Suprapubic skin (tissue), 4 donors: Measurements from ENCODE around the gene COMMD9. TPM values are rescaled to one million over a fixed set of nuclear protein-coding genes. Genes with fewer than 3 reads are reported as not detected.
"Not testable (repeated sequence)": the region's sequence is repeated elsewhere in the genome, so short reads cannot be mapped to it uniquely, and the experiment has no call there.

ENCODE experiments used
- DNase-seq, 2 donors: peaks; one replicate each; pipeline ENCODE4 v3.0.0-alpha.2; 2019; ENCODE audit warnings: low spot score in 2 of 2
- H3K27ac ChIP-seq: fragments of 200-600 bp; sonication (generic); one replicate; pipeline ENCODE4 v1.5.1; 2019
- H3K27me3 ChIP-seq: fragments of 200-600 bp; sonication (generic); one replicate; pipeline ENCODE4 v1.5.1; 2019
- H3K36me3 ChIP-seq: fragments of 200-600 bp; sonication (generic); one replicate; pipeline ENCODE4 v1.5.1; 2019
- H3K4me1 ChIP-seq: fragments of 200-600 bp; sonication (generic); one replicate; pipeline ENCODE4 v1.5.1; 2019
- H3K4me3 ChIP-seq: fragments of 200-600 bp; sonication (generic); one replicate; pipeline ENCODE4 v1.5.1; 2019; ENCODE audit warnings: mild to moderate bottlenecking
- H3K9me3 ChIP-seq: fragments of 200-600 bp; sonication (generic); one replicate; pipeline ENCODE4 v1.5.1; 2019
- EP300 ChIP-seq: sonication (generic); formaldehyde crosslinking; IDR thresholded peaks from one replicate; pipeline ENCODE4 v1.6.1; 2017; ENCODE audit warnings: antibody characterized with exemption
- POLR2A ChIP-seq, 2 donors: fragments of 450-650 bp; IDR thresholded peaks; one replicate each; pipeline ENCODE4 v1.6.1; 2017; ENCODE audit warnings: antibody characterized with exemption in 2 of 2, mild to moderate bottlenecking in 2 of 2, moderate library complexity in 2 of 2
- POLR2AphosphoS5 ChIP-seq, 3 donors: sonication (generic); formaldehyde crosslinking; IDR thresholded peaks; one replicate each; pipeline ENCODE4 v1.6.1; 2017; ENCODE audit warnings: antibody characterized with exemption in 3 of 3
- WGBS: methylation state at CpG from one replicate; pipeline ENCODE4 v1.1.5; 2018; 5-methylcytosine and 5-hydroxymethylcytosine counted together
- total RNA-seq, 4 donors: library from RNA; depleted of rRNA; stranded (reverse); fragments of >200 nt; gene quantifications; one replicate each; pipeline ENCODE4 v1.1.0, GENCODE V29; 2016
- TF ChIP-seq, protein P1 (sequence below), 2 donors: fragments of 200-600 bp in 1 of 2; fragments of 450-650 bp in 1 of 2; sonication (generic) in 1 of 2; IDR thresholded peaks; one replicate each; pipeline ENCODE4 v1.5.1; 2016 to 2019; ENCODE audit warnings: antibody characterized with exemption in 2 of 2, mild to moderate bottlenecking in 1 of 2, moderate library complexity in 1 of 2

COMMD9 gene
- total RNA-seq, 4 donors from 2014 or later: 40.1 to 55.0 (median 46.6) TPM

DNA sequence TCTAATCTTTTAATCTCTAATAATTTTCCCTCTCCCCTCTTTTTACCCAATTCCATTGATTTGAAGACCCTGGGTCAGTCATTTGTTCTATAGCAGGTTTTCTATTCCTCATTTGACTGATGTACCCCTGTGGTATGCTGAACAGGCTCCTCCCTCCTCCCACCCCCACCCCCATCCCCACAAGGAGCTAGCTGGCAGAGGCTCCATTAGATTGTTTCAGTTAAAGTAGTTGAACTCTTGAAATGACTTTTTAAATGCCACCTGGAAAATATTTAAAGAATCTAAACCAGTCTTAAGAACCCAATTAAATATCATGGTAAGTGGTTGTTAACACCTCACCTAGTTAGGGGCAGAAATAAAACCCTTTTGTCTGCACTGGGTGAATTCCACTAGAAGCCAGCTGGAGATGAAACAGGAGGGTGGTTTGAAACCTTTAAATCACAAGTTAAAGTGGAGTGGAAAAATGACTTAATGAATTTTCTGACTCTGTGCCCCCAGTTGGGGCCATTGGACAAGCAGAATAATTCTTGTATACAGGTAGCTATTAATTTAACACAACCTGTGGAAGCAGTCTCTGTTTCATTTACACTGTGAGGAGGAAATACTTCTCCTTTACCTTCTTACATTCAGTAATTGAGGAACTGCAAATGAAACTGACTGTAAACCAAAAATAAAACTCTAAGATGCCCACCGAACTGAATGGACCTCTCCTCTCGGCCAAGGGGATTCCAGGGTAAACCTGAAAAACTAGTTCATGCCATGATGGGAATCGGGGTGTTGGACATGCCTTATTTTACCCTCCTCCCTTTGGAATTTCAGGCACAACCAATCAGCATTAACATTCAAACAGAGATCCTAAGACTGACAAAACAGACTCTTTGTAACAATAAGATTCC lies 37.5 kb upstream of the COMMD9 start:
- H3K27me3 ChIP-seq: no peaks in the 10 kb centered on the region
- no peaks in the 10 kb centered on the region for H3K36me3 ChIP-seq
- WGBS: 56% methylated on average over 3 of the region's 3 CpGs
- no peak overlapping the region for H3K27ac ChIP-seq
- TF ChIP-seq POLR2A (IDR thresholded peaks at IDR 0.05): no peak
- TF ChIP-seq EP300: no peak
- TF ChIP-seq, protein P1, sequence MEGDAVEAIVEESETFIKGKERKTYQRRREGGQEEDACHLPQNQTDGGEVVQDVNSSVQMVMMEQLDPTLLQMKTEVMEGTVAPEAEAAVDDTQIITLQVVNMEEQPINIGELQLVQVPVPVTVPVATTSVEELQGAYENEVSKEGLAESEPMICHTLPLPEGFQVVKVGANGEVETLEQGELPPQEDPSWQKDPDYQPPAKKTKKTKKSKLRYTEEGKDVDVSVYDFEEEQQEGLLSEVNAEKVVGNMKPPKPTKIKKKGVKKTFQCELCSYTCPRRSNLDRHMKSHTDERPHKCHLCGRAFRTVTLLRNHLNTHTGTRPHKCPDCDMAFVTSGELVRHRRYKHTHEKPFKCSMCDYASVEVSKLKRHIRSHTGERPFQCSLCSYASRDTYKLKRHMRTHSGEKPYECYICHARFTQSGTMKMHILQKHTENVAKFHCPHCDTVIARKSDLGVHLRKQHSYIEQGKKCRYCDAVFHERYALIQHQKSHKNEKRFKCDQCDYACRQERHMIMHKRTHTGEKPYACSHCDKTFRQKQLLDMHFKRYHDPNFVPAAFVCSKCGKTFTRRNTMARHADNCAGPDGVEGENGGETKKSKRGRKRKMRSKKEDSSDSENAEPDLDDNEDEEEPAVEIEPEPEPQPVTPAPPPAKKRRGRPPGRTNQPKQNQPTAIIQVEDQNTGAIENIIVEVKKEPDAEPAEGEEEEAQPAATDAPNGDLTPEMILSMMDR (IDR thresholded peaks at IDR 0.05): no peak
- no peak for TF ChIP-seq POLR2AphosphoS5 (IDR thresholded peaks at IDR 0.05)
- DNase-seq: no peak
- no peaks in the 10 kb centered on the region for H3K4me1 ChIP-seq
- H3K9me3 ChIP-seq: no peaks in the 10 kb centered on the region
- H3K4me3 ChIP-seq: no peak overlapping the region

DNA sequence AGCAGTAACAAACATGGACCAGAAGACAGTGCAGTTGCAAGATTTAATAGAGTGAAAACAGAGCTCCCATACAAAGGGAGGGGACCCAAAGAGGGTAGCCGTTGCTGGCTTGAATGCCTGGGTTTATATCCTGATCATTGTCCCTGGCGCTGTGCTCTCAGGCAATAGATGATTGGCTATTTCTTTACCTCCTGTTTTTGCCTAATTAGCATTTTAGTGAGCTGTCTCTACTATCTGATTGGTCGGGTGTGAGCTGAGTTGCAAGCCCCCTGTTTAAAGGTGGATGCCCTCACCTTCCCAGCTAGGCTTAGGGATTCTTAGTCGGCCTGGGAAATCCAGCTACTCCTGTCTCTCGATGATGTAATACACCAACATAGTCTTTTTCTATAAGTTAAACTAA lies 36.2 kb upstream of the COMMD9 start:
- not testable (repeated sequence) for H3K36me3 ChIP-seq, H3K9me3 ChIP-seq, H3K27ac ChIP-seq, H3K27me3 ChIP-seq, H3K4me3 ChIP-seq, DNase-seq, H3K4me1 ChIP-seq
- WGBS: 90% methylated on average over 5 of the region's 5 CpGs

DNA sequence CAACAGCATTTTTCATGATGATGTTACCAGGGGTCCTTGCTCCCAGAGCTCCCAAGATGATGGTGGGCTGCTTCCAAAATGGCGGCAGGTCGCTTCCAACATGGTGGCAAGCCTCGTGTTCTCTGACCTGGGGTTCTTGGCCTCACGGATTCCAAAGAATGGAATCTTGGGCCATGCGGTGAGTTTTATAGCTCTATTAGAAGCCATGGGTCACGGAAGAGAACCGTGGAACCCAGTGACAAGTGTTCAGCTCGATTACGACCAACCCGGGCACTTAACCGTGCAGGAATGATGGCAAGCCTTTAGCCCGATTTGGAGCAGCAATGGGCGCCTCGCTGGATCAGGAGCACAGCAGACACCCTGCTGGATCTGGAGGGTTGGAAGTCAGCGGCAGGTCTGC lies 35.7 kb upstream of the COMMD9 start:
- not testable (repeated sequence) for H3K9me3 ChIP-seq, DNase-seq, H3K27me3 ChIP-seq, H3K27ac ChIP-seq, H3K4me3 ChIP-seq, H3K36me3 ChIP-seq, H3K4me1 ChIP-seq
- 96% methylated on average over 15 of the region's 15 CpGs for WGBS

DNA sequence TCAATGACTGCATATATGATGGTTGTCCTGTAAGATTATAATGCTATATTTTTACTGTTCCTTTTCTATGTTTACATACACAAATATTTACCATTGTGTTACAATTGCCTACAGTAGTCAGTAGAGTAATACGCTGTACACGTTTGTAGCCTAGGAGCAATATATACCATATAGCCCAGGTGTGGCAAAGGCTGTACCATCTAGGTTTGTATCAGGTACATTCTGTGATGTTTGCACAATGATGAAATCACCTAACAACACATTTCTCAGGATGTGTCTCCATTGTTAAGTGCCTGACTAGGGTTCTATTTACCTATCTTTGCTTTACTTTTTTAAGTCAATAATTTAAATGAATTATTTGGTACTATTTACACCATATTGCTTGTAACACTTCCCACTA lies 28.8 kb upstream of the COMMD9 start:
- no peaks in the 10 kb centered on the region for H3K4me1 ChIP-seq
- WGBS: 42% methylated on average over 2 of the region's 2 CpGs

DNA sequence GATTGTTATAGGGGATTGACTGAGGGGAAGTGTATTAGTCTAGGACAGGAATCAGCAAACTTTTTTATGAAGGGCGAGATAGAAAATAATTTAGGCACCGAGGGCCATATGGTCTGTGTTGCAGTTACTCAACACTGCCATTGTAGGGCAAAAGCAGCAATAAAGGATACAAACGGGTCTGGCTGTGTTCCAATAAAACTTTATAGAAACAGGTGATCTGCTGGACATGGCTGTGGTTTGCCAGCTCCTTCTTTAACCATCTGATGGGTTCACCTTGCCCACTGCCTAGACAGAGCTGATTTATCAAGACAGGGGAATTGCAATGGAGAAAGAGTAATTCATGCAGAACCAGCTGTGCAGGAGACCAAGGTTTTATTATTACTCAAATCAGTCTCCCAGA lies 26.8 kb upstream of the COMMD9 start:
- Histone ChIP-seq H3K36me3 (no peaks in the 10 kb centered on the region), H3K9me3 (no peaks in the 10 kb centered on the region), H3K4me1 (no peaks in the 10 kb centered on the region), H3K27ac (no peak overlapping the region), H3K27me3 (peaks cover 10% of the 10 kb centered on the region), H3K4me3 (no peak overlapping the region)
- WGBS: 70% methylated on average over 3 of the region's 3 CpGs
- DNase-seq: no peak
- TF ChIP-seq POLR2AphosphoS5 (IDR thresholded peaks at IDR 0.05) (no peak), EP300 (no peak), POLR2A (IDR thresholded peaks at IDR 0.05) (no peak)
- TF ChIP-seq, protein P1 (IDR thresholded peaks at IDR 0.05): no peak

More for the DNA sequence above, 28.8 kb upstream of the COMMD9 start:
- no peak overlapping the region for H3K4me3 ChIP-seq
- H3K27ac ChIP-seq: no peak overlapping the region
- no peaks in the 10 kb centered on the region for H3K36me3 ChIP-seq
- no peak for DNase-seq
- no peaks in the 10 kb centered on the region for H3K9me3 ChIP-seq
- TF ChIP-seq POLR2A (IDR thresholded peaks at IDR 0.05): no peak
- TF ChIP-seq, protein P1 (IDR thresholded peaks at IDR 0.05): no peak
- no peak for TF ChIP-seq EP300
- TF ChIP-seq POLR2AphosphoS5 (IDR thresholded peaks at IDR 0.05): no peak
- peaks cover 5% of the 10 kb centered on the region for H3K27me3 ChIP-seq

DNA sequence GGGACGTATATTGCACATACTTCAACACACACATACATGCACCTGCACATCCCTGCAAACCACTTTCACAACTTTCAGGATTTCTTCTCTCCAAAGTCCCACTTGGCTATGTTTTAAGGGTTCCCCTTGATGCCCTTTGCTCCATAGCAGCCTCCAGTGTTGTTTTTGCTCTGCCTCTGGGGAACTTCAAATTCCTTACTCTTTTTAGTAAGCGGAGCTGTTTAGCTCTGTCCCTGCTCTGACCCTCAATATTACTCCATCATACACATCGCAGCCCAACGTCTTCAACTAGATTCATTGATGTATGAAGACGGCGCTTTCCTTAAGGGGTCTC lies 25.2 kb upstream of the COMMD9 start:
- DNase-seq: no peak
- H3K27ac ChIP-seq: no peak overlapping the region
- H3K4me3 ChIP-seq: no peak overlapping the region
- H3K27me3 ChIP-seq: peaks cover 10% of the 10 kb centered on the region
- no peaks in the 10 kb centered on the region for H3K9me3 ChIP-seq
- no peaks in the 10 kb centered on the region for H3K36me3 ChIP-seq
- TF ChIP-seq, protein P1 (IDR thresholded peaks at IDR 0.05): no peak
- TF ChIP-seq POLR2A (IDR thresholded peaks at IDR 0.05): no peak
- no peak for TF ChIP-seq POLR2AphosphoS5 (IDR thresholded peaks at IDR 0.05)
- no peak for TF ChIP-seq EP300
- 70% methylated on average over 6 of the region's 6 CpGs for WGBS
- H3K4me1 ChIP-seq: no peaks in the 10 kb centered on the region
